HG02623 (cell line): ENCODE measurements around the gene RIC1.
"Not testable (repeated sequence)": the region's sequence is repeated elsewhere in the genome, so short reads cannot be mapped to it uniquely, and the experiment has no call there.

Source experiments
- ATAC-seq: cut with Tn5 transposase; IDR thresholded peaks from one replicate; pipeline ENCODE4 v1.9.1; 2021; ENCODE audit warnings: moderate library complexity; ENCODE audit not compliant: unreplicated experiment

The RIC1 gene

GRCh38 chr9:5667391-5667790, 38.5 kb downstream of the RIC1 start:
- ATAC-seq, result no peak

- ATAC-seq, result no peak
Measured at GRCh38 chr9:5670079-5670478, 41.2 kb downstream of the RIC1 start.

DNA sequence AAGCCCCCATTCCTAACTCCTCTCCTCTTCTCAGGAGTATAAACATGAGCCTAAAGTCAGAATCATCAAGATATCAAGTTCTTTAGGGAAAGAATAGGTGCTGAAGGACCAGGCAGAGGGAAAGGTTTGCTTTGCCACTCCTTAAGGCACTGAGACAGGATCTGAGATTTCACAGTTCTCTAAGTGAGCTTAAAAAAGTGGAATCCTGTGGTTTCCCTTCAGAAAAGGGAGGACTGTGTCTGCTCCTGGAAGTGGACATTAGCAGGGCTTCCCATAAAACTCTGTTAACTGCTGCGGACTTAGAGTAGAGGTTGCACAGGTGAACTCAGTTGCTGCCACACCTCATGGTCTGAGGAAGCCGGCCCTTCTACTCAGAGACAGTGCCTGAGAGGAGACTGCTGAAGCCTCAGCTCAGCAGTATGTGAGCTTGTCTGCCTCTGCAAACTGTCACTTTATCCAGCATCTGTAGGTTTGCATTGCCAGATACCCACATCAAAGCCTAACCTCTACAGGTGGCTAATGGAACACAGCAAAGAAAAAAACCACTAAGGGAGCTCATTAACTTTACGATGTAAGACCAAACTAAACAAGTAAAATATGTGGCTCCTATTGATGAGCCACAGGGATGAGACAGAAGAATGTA, 42.9 kb downstream of the RIC1 start:
- no peak for ATAC-seq

DNA sequence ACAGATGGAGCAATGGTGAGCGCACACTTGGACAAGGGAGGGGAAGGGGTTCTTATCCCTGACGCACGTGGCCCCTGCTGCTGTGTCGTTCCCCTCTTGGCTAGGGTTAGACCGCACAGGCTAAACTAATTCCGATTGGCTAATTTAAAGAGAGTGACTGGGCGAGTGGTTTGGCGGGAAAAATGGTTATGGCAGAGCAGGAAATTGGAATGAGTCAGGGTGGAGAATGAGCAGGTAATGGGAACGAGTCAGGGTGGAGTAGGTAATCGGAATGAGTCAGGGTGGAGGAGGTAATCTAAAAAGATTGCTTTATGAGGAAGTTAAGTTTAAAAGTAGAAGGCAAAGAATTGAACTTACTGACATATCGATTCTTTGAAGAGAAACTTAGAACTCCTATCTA, 46.1 kb downstream of the RIC1 start:
- not testable (repeated sequence) for ATAC-seq

- not testable (repeated sequence) for ATAC-seq
Measured at GRCh38 chr9:5683591-5683990, 54.7 kb downstream of the RIC1 start.

DNA sequence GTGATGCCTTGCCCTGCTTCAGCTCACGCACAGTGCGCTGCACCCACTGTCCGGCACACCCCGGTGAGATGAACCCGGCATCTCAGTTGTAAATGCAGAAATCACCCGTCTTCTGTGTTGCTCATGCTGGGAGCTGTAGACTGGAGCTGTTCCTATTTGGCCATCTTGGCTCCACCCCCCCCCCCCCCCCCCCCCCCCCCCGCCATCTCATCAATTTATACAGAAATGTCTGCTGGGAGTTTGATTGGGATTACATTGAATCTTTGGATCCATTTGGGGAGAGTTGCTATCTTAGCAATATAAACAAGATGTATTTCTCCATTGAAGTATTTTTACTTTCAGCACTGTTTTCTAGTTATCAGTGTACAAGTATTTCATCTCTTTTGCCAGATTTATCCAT, 55.2 kb downstream of the RIC1 start:
- no peak for ATAC-seq

GRCh38 chr9:5688109-5688508, 59.2 kb downstream of the RIC1 start:
- ATAC-seq, result no peak

DNA sequence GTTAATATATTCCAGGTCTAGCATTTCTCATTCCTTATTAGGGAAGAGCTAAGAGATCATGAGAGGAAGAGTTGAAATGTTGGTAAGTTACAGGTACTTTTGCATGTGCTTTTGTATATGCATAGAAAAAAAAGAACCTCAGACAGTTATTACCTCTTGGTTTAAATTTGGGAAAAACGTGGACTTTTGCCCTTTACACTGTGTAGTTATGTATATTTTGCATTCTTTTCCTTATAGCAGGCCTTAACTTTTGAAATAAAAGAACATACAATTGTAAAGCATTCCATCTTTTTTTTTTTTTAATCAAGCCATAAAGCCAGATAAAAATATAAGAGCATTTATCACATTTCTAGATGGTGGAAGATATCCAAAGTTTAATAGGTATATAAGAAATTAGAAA, 61.4 kb downstream of the RIC1 start:
- ATAC-seq, result no peak

DNA sequence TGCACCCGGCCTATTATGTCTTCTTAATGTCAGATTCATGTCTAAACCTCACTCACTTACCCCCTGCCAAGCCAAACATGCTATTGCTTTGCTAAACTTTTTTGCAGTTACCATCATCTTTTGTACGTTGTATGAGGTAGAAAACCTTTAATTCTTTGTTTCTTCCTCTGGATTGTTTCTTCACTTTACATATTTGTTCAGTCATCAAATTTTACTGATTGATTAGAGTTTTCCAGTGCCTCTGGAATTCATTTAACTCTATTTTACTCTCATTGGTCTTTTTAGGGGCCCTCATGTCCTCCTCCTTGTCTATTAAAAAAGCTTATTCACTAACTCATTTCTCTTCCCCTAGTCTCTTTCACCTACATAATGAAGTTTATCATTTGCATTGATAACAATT, 67.0 kb downstream of the RIC1 start:
- no peak for ATAC-seq

GRCh38 chr9:5696884-5697283, 68.0 kb downstream of the RIC1 start:
- ATAC-seq, result peak; percentile 67

- ATAC-seq, result no peak
Measured at GRCh38 chr9:5698004-5698403, 69.1 kb downstream of the RIC1 start.

DNA sequence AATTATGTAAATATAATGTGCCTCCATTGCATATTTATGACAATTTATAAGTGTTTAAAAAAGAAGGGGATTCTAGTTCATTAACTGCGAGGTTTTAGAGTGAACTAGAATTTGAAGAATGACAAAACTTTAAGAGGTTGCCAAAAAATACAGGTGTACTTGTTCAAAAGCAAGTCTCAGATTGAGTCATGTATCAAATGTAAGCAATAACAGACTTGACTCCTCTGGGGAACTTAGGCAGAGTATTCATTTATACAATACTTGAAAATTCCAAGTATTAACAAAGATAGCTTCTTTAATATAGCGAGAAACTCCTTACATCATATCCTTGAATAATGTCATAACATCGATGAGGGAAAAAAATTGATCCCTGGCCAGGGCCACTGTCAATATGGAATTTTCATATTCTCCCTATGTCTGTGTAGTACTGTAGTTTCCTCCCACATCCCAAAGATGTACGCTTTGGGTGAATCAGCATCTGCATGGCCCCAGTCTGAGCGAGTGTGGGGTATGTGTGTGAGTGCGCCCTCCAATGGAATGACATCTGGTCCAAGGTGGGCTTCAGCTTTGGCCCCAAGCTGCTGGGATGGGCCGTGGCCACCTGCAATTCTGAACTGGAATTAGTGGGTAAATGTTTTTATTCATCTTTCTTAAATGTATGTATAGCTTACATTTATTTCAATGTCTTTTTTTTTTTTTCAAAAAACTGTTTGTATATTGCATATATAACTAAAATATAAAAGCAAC, 70.1 kb downstream of the RIC1 start:
- no peak for ATAC-seq

GRCh38 chr9:5708414-5708813, 79.5 kb downstream of the RIC1 start:
- ATAC-seq, result no peak

DNA sequence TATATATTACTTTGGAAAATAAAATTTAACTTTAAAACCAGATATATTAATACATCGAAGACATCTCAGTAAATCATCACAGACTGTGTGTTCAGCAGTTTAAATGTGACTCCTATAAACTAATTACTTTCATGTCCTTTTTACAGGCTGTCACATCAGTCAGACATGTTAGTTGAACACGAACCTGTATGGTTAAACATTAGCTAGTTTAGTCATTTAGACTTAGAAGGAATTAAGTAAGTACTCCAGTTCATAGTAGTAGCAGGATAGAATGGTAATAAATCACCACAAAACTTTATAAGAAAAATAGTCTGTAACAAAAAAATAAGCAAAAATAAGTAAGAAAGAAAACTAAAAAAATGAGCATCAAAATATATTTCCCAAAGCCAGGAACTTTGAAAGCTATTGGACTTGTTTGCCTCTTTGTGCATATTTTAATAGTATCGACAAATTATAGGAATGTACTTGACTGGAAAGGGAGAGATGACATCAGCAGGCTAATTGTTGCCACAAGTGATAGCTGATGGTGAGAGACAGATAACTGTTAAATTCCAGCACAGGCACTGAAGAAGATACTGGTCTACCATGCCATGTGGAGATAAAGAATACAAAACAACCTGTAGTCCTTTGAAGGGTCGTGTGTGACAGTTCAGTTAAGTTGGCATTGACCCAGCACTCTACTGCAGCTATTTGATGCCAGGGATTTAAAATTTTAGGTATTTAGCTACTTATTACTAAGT, 83.9 kb downstream of the RIC1 start:
- no peak for ATAC-seq

- no peak for ATAC-seq
Measured at GRCh38 chr9:5714501-5715401, 85.8 kb downstream of the RIC1 start.

GRCh38 chr9:5715548-5716127, 86.7 kb downstream of the RIC1 start:
- no peak for ATAC-seq

DNA sequence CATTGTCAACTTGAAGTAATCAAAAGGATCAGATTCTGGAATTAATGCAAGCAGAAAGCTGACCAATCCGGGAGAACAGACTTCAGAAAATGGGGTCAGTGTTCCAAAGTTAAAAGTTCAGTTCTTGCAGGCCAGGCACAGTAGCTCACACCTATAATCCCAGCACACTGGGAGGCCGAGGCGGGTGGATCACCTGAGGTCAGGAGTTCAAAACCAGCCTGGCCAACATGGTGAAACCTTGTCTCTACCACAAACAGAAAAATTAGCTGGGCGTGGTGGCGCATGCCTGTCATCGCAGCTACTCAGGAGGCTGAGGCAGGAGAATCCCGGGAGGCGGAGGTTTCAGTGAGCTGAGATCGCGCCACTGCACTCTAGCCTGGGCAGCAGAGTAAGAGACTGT, 88.5 kb downstream of the RIC1 start:
- ATAC-seq, result not testable (repeated sequence)

DNA sequence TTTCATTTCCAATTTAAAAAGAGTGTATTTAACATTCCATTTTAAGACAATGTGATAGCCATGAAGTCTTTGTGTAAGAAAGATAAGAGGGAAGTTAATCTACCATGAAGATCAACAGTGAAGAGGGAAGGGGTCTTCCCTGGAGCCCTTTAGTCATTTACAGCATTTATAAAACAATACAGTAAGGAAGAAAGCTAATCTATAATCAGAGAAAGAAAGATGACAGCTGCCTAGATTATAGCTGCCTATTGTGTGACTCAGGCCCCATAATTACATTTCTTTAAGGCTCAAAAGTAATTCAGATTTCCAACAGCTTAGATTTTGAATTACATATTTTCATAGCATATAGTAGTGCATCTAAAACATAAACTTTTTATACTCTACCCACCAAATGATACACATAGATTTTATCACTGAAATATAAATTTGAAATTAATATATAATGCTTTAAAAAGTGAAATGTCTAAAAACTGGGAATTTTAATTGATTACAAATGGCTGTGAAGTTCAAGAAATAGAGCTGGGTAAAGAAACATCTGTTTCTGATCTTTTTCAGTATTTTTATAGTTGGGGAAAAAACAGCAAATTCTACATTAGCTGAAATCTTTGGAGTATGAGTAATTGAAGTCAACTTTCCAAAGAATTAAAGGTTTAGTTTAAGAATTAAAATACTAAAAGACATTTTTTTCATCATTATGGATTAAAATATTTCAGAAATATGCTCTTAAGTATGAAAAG, 89.6 kb downstream of the RIC1 start:
- no peak for ATAC-seq

DNA sequence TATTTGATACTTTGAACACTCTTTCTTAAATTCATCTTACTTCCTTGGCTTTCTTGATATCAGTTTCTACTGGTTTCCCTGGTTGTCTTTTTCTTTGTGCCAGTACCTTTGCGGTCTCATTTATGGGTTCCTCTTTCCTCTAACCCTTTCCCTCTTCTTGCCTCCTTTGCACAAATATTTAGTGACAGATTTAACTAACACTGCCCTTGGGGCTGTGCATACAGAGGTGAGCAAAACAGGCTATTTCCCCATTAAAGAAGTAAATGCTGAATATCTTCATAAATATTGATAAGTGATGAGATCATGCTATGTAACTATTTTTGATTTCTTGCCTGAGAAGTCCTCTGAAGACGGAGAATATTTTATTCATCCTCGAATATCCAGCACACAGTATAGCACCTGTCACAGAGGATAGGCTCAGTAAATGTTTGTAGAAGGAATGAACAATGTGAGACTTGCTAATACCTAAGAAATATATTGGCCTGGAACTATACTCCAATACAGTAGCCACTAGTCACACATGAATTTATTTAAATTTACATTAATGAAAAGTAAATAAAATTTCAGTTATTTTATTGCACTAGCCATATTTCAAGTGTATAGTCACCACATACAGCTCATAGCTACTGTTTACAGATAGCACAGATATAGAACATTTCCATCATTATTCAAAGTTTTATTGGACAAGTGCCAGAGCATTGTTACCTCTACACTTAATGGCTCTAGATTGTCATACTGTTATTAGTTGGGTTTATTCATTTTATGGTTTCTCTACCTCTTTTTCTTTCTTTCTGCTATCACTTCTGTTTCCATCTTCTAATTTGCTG, 90.4 kb downstream of the RIC1 start:
- ATAC-seq, result no peak
